ENCODE results near the gene XCL1. TPM values are rescaled to one million over a fixed set of nuclear protein-coding genes. Genes with fewer than 3 reads are reported as not detected.
A peak's percentile ranks its signal among the peaks of the same experiment; 100 is the strongest.
"Not testable (repeated sequence)": the region's sequence is repeated elsewhere in the genome, so short reads cannot be mapped to it uniquely, and the experiment has no call there.

The XCL1 gene, protein sequence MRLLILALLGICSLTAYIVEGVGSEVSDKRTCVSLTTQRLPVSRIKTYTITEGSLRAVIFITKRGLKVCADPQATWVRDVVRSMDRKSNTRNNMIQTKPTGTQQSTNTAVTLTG
- not detected for polyA plus RNA-seq (2013)

DNA sequence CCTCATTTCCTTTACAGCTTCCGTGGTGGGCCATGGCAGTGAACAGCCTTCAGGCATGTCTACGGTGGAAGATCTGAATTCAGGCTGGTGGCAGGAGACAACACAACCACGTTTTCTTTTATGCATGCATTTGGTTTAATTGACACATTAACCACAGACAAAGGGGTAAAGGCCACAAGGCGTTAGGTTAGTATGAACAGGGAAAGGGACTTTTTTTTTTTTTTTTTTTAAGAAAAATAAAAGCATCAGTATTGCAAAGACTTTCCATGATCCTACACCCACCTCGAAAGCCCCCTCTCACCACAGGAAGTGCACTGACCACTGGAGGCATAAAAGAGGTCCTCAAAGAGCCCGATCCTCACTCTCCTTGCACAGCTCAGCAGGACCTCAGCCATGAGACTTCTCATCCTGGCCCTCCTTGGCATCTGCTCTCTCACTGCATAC lies at the start of gene XCL1:
TSS of gene XCL1 (plus strand) at position 361 of the 444 bp plus-strand sequence. CDS start at position 394, 33 bp downstream.
- H3K9me3 ChIP-seq (ENCODE audit: control extremely low read depth in 1 of 5, control insufficient read depth in 4 of 5, insufficient read depth in 2 of 5, low read depth in 1 of 5, low read length in 4 of 5); H3K36me3 ChIP-seq (ENCODE audit: control insufficient read depth in 4 of 4, insufficient read depth in 4 of 4, low read length in 3 of 4); H3K27me3 ChIP-seq (replicated peaks in 2 of 5; ENCODE audit: control insufficient read depth in 4 of 5, insufficient read depth in 5 of 5, low read length in 4 of 5); CTCF ChIA-PET; POLR2A ChIA-PET; H3K27ac ChIP-seq (ENCODE audit: insufficient read depth in 1 of 2, low read depth in 1 of 2, low read length in 2 of 2, poor library complexity in 1 of 2, severe bottlenecking in 2 of 2); H3K4me3 ChIP-seq (ENCODE audit: control insufficient read depth in 1 of 7, extremely low read depth in 1 of 7, insufficient read depth in 4 of 7, low read depth in 2 of 7, low read length in 6 of 7); DNase-seq; H3K4me1 ChIP-seq (ENCODE audit: control extremely low read depth in 1 of 4, control insufficient read depth in 4 of 4, insufficient read depth in 4 of 4, low read length in 3 of 4): not testable (repeated sequence)
- WGBS (ENCODE audit: insufficient coverage) = no CpG with 5 or more reads among the region's 6 CpGs

DNA sequence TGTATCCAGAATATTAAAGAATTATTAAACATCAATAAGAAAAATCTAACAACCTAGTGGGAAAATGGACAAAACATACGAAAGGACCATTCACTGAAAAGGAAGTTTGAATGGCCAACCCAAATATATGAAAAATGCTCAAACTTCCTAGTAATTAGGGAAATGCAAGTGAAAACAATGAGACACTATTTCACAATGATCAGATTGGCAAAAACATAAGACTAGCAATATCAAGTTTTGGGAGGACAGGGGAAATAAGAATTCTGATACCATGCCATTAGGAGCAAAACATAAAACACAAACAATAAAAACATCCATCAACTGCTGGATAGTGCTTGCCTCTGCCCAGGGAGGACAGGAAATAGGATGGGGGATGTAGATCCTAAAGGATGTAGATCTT lies 46.9 kb upstream of the XCL1 start:
- no peaks in the 10 kb centered on the region for H3K36me3 ChIP-seq (ENCODE audit: control insufficient read depth in 4 of 4, insufficient read depth in 4 of 4, low read length in 3 of 4)
- H3K4me1 ChIP-seq (ENCODE audit: control extremely low read depth in 1 of 4, control insufficient read depth in 4 of 4, insufficient read depth in 4 of 4, low read length in 3 of 4) = peaks cover 5 to 21% (median 13%) of the 10 kb centered on the region in 4 experiments
- WGBS (ENCODE audit: insufficient coverage) = 88% methylated on average over 1 of the region's 1 CpG
- no peak overlapping the region for H3K27ac ChIP-seq (ENCODE audit: insufficient read depth in 1 of 2, low read depth in 1 of 2, low read length in 2 of 2, poor library complexity in 1 of 2, severe bottlenecking in 2 of 2)
- peaks cover 0 to under 1% (median 0%) of the 10 kb centered on the region in 5 experiments for H3K9me3 ChIP-seq (ENCODE audit: control extremely low read depth in 1 of 5, control insufficient read depth in 4 of 5, insufficient read depth in 2 of 5, low read depth in 1 of 5, low read length in 4 of 5)
- ChIA-PET POLR2A (no interaction called here), CTCF (no interaction called here)
- no peaks in the 10 kb centered on the region for H3K27me3 ChIP-seq (replicated peaks in 2 of 5; ENCODE audit: control insufficient read depth in 4 of 5, insufficient read depth in 5 of 5, low read length in 4 of 5)
- DNase-seq = no peak
- H3K4me3 ChIP-seq (ENCODE audit: control insufficient read depth in 1 of 7, extremely low read depth in 1 of 7, insufficient read depth in 4 of 7, low read depth in 2 of 7, low read length in 6 of 7) = no peak overlapping the region

- Histone ChIP-seq H3K27ac (ENCODE audit: insufficient read depth in 1 of 2, low read depth in 1 of 2, low read length in 2 of 2, poor library complexity in 1 of 2, severe bottlenecking in 2 of 2) (no peak overlapping the region), H3K36me3 (ENCODE audit: control insufficient read depth in 4 of 4, insufficient read depth in 4 of 4, low read length in 3 of 4) (no peaks in the 10 kb centered on the region), H3K4me3 (ENCODE audit: control insufficient read depth in 1 of 7, extremely low read depth in 1 of 7, insufficient read depth in 4 of 7, low read depth in 2 of 7, low read length in 6 of 7) (no peak overlapping the region), H3K4me1 (ENCODE audit: control extremely low read depth in 1 of 4, control insufficient read depth in 4 of 4, insufficient read depth in 4 of 4, low read length in 3 of 4) (peaks cover 8 to 43% (median 33%) of the 10 kb centered on the region in 4 experiments), H3K9me3 (ENCODE audit: control extremely low read depth in 1 of 5, control insufficient read depth in 4 of 5, insufficient read depth in 2 of 5, low read depth in 1 of 5, low read length in 4 of 5) (no peaks in the 10 kb centered on the region), H3K27me3 (replicated peaks in 2 of 5; ENCODE audit: control insufficient read depth in 4 of 5, insufficient read depth in 5 of 5, low read length in 4 of 5) (no peaks in the 10 kb centered on the region)
- POLR2A ChIA-PET = no interaction called here
- WGBS (ENCODE audit: insufficient coverage) = 100% methylated on average over 1 of the region's 2 CpGs
- DNase-seq = no peak
- CTCF ChIA-PET = interaction anchor here (1.3 kb wide), 1 partner anchor 85 kb away, joined by 3 read pairs; no protein-coding TSS in a partner anchor
Measured at GRCh38 chr1:168531615-168532345, 44.6 kb upstream of the XCL1 start.

DNA sequence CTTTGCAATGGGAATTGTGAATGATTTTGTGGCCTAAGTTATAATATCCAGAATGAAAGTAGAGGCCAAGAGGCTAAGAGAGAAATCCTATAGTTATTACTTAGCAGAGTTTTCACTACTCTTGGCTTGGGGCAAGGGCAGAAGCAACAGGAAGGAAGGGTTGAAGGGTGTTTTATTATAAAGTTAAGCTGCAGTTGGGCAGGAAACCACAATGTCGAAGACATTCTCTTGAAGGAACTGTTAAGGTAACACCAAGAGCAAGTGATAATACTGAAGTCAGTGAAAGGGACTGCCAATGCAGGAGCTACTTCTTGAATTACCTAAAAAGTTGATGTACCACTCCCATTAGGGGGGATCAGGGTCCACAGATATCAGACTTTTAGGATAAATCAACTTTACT lies 40.9 kb upstream of the XCL1 start:
- peak overlapping the region; percentile 59 to 83 for H3K27ac ChIP-seq (ENCODE audit: insufficient read depth in 1 of 2, low read depth in 1 of 2, low read length in 2 of 2, poor library complexity in 1 of 2, severe bottlenecking in 2 of 2)
- no peaks in the 10 kb centered on the region for H3K9me3 ChIP-seq (ENCODE audit: control extremely low read depth in 1 of 5, control insufficient read depth in 4 of 5, insufficient read depth in 2 of 5, low read depth in 1 of 5, low read length in 4 of 5)
- H3K4me1 ChIP-seq (ENCODE audit: control extremely low read depth in 1 of 4, control insufficient read depth in 4 of 4, insufficient read depth in 4 of 4, low read length in 3 of 4) = peaks cover 8 to 46% (median 35%) of the 10 kb centered on the region in 4 experiments
- WGBS (ENCODE audit: insufficient coverage) = 17% methylated on average over 1 of the region's 1 CpG
- H3K27me3 ChIP-seq (replicated peaks in 2 of 5; ENCODE audit: control insufficient read depth in 4 of 5, insufficient read depth in 5 of 5, low read length in 4 of 5) = no peaks in the 10 kb centered on the region
- POLR2A ChIA-PET = no interaction called here
- peak; percentile 60 to 94 (median 88) for DNase-seq
- no peaks in the 10 kb centered on the region for H3K36me3 ChIP-seq (ENCODE audit: control insufficient read depth in 4 of 4, insufficient read depth in 4 of 4, low read length in 3 of 4)
- peak overlapping the region in 3 of 7 experiments; percentile 0 to 59 (median 20) for H3K4me3 ChIP-seq (ENCODE audit: control insufficient read depth in 1 of 7, extremely low read depth in 1 of 7, insufficient read depth in 4 of 7, low read depth in 2 of 7, low read length in 6 of 7)
- CTCF ChIA-PET = interaction anchor here (1.0 to 1.9 kb wide), 3 partner anchors 34 to 194 kb away, joined by 4 to 6 read pairs (median 6); no protein-coding TSS in a partner anchor

- H3K4me3 ChIP-seq (ENCODE audit: control insufficient read depth in 1 of 7, extremely low read depth in 1 of 7, insufficient read depth in 4 of 7, low read depth in 2 of 7, low read length in 6 of 7); H3K9me3 ChIP-seq (ENCODE audit: control extremely low read depth in 1 of 5, control insufficient read depth in 4 of 5, insufficient read depth in 2 of 5, low read depth in 1 of 5, low read length in 4 of 5); DNase-seq; H3K27ac ChIP-seq (ENCODE audit: insufficient read depth in 1 of 2, low read depth in 1 of 2, low read length in 2 of 2, poor library complexity in 1 of 2, severe bottlenecking in 2 of 2); POLR2A ChIA-PET; H3K27me3 ChIP-seq (replicated peaks in 2 of 5; ENCODE audit: control insufficient read depth in 4 of 5, insufficient read depth in 5 of 5, low read length in 4 of 5); H3K36me3 ChIP-seq (ENCODE audit: control insufficient read depth in 4 of 4, insufficient read depth in 4 of 4, low read length in 3 of 4); CTCF ChIA-PET: not testable (repeated sequence)
- H3K4me1 ChIP-seq (ENCODE audit: control extremely low read depth in 1 of 4, control insufficient read depth in 4 of 4, insufficient read depth in 4 of 4, low read length in 3 of 4) = peaks cover 0 to 13% (median 10%) of the 10 kb centered on the region in 4 experiments
- WGBS (ENCODE audit: insufficient coverage) = 94% methylated on average over 3 of the region's 7 CpGs
Measured at GRCh38 chr1:168540798-168541197, 35.6 kb upstream of the XCL1 start.

DNA sequence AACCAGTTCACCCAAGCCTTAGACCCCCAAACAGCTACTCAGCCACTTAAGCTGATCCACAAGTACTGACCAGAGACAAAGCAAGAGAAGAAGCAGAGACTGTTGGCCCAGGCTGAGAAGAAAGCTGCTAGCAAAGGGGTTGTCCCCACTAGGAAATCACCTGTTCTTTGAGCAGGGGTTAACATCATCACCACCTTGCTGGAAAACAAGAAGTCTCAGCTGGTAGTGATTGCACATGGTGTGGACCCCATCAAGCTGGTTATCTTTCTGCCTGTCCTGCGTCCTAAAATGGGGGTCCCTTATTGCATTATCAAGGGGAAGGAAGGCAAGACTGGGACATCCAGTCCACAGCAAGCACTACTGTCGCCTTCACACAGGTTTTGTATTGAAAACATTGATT lies 33.4 kb upstream of the XCL1 start:
- DNase-seq; H3K9me3 ChIP-seq (ENCODE audit: control extremely low read depth in 1 of 5, control insufficient read depth in 4 of 5, insufficient read depth in 2 of 5, low read depth in 1 of 5, low read length in 4 of 5); H3K4me3 ChIP-seq (ENCODE audit: control insufficient read depth in 1 of 7, extremely low read depth in 1 of 7, insufficient read depth in 4 of 7, low read depth in 2 of 7, low read length in 6 of 7); CTCF ChIA-PET; H3K36me3 ChIP-seq (ENCODE audit: control insufficient read depth in 4 of 4, insufficient read depth in 4 of 4, low read length in 3 of 4); H3K27ac ChIP-seq (ENCODE audit: insufficient read depth in 1 of 2, low read depth in 1 of 2, low read length in 2 of 2, poor library complexity in 1 of 2, severe bottlenecking in 2 of 2); POLR2A ChIA-PET; H3K27me3 ChIP-seq (replicated peaks in 2 of 5; ENCODE audit: control insufficient read depth in 4 of 5, insufficient read depth in 5 of 5, low read length in 4 of 5); H3K4me1 ChIP-seq (ENCODE audit: control extremely low read depth in 1 of 4, control insufficient read depth in 4 of 4, insufficient read depth in 4 of 4, low read length in 3 of 4): not testable (repeated sequence)
- 67% methylated on average over 1 of the region's 2 CpGs for WGBS (ENCODE audit: insufficient coverage)

DNA sequence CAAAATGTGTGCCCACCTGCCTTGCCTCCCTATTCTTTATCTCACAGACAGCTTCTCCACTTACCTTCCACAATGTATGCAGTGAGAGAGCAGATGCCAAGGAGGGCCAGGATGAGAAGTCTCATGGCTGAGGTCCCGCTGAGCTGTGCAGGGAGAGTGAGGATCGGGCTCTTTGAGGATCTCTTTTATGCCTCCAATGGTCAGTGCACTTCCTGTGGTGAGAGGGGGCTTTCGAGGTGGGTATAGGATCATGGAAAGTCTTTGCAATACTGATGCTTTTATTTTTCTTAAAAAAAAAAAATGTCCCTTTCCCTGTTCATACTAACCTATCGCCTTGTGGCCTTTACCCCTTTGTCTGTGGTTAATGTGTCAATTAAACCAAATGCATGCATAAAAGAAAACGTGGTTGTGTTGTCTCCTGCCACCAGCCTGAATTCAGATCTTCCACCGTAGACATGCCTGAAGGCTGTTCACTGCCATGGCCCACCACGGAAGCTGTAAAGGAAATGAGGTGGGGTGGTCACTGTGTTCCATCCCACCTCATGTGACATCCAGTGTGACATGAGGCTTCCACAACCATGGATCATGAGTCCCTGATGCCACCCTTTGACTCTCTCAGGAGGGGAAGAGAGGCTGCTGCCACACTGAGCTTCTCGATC lies 32.4 kb upstream of the XCL1 start, which contains the start of gene XCL2:
TSS of gene XCL2 (minus strand) at position 158 of the 659 bp plus-strand sequence. CDS start at position 125, 33 bp downstream.
- H3K4me3 ChIP-seq (ENCODE audit: control insufficient read depth in 1 of 7, extremely low read depth in 1 of 7, insufficient read depth in 4 of 7, low read depth in 2 of 7, low read length in 6 of 7) = not testable (repeated sequence)

More for the DNA sequence above, 32.4 kb upstream of the XCL1 start, which contains the start of gene XCL2:
- H3K4me1 ChIP-seq (ENCODE audit: control extremely low read depth in 1 of 4, control insufficient read depth in 4 of 4, insufficient read depth in 4 of 4, low read length in 3 of 4); H3K27ac ChIP-seq (ENCODE audit: insufficient read depth in 1 of 2, low read depth in 1 of 2, low read length in 2 of 2, poor library complexity in 1 of 2, severe bottlenecking in 2 of 2); CTCF ChIA-PET; POLR2A ChIA-PET; H3K9me3 ChIP-seq (ENCODE audit: control extremely low read depth in 1 of 5, control insufficient read depth in 4 of 5, insufficient read depth in 2 of 5, low read depth in 1 of 5, low read length in 4 of 5); DNase-seq; H3K36me3 ChIP-seq (ENCODE audit: control insufficient read depth in 4 of 4, insufficient read depth in 4 of 4, low read length in 3 of 4); H3K27me3 ChIP-seq (replicated peaks in 2 of 5; ENCODE audit: control insufficient read depth in 4 of 5, insufficient read depth in 5 of 5, low read length in 4 of 5): not testable (repeated sequence)
- WGBS (ENCODE audit: insufficient coverage) = 45% methylated on average over 2 of the region's 8 CpGs
